ENCODE results near the gene DAGLB. TPM values are rescaled to one million over a fixed set of nuclear protein-coding genes. Genes with fewer than 3 reads are reported as not detected.

Gene DAGLB
- total and polyA plus RNA-seq, 10 of the 15 experiments (the other 5 are each of a cell fraction or from before 2014, with no cell fraction given) = 1.2 to 13.3 (median 10.1) TPM

DNA sequence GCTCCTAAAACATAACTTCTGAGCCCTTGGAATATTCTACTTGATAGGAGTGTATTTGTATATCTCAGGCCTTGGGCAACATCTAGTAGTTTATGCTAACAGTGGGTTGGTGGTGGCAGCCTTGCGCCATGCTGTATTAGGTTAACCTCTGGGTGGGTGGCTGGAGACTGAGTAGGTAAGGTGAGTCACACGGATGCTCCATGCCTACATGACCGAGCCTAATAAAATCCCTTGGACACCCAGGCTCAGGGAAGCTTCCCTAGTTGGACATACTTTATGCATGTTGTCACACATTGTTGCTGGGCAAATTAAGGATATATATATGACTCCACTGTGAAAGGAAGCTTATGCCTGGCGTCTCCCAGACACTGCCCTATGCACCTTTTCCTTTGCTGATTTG lies 6.0 kb upstream of the DAGLB start:
- Histone ChIP-seq H3K4me3 (no peak overlapping the region), H3K79me2 (ENCODE audit: control insufficient read depth, insufficient read depth, low read length) (no peaks in the 10 kb centered on the region), H3K36me3 (ENCODE audit: control insufficient read depth in 2 of 2, insufficient read depth in 2 of 2, low read length in 1 of 2) (no peaks in the 10 kb centered on the region), H3K9ac (ENCODE audit: control insufficient read depth, insufficient read depth, low read length) (no peak overlapping the region), H4K20me1 (ENCODE audit: control insufficient read depth, insufficient read depth) (no peaks in the 10 kb centered on the region), H3K4me2 (ENCODE audit: control insufficient read depth, insufficient read depth) (no peak overlapping the region), H3K9me3 (replicated peaks; ENCODE audit: control insufficient read depth, insufficient read depth, low read length) (no peaks in the 10 kb centered on the region), H3K4me1 (ENCODE audit: control insufficient read depth, insufficient read depth, low read length) (no peaks in the 10 kb centered on the region), H2AFZ (ENCODE audit: control insufficient read depth, low read depth, low read length) (no peak overlapping the region), H3K27me3 (replicated peaks in 1 of 2; ENCODE audit: control insufficient read depth in 2 of 2, insufficient read depth in 2 of 2, low read length in 1 of 2) (no peaks in the 10 kb centered on the region), H3K27ac (ENCODE audit: control insufficient read depth, insufficient read depth) (no peak overlapping the region)
- CTCF ChIA-PET = interaction anchor here (1.1 to 1.4 kb wide), 2 partner anchors 23 to 597 kb away, joined by 3 read pairs; no protein-coding TSS in a partner anchor
- no peak for FAIRE-seq
- SMC1A ChIA-PET (ENCODE audit: uncharacterized antibody, unreplicated experiment) = no interaction called here
- WGBS (ENCODE audit: insufficient coverage, insufficient replicate concordance, low lambda C conversion rate, missing lambda C conversion rate) = 67% methylated on average over 4 of the region's 4 CpGs
- POLR2A ChIA-PET = interaction anchor here (0.6 kb wide), 1 partner anchor 103 kb away, joined by 3 read pairs; no protein-coding TSS in a partner anchor
- ATAC-seq = no peak
- TF ChIP-seq USF1 (IDR thresholded peaks at IDR 0.05; ENCODE audit: borderline replicate concordance, extremely low read length, insufficient read depth, low read depth, low read length) (no peak), CHD4 (IDR thresholded peaks at IDR 0.05) (no peak), RAD51 (IDR thresholded peaks at IDR 0.05) (no peak), PAX5 (IDR thresholded peaks at IDR 0.05; ENCODE audit: borderline replicate concordance, low read depth, low read length) (no peak), BCL3 (IDR thresholded peaks at IDR 0.05; ENCODE audit: borderline replicate concordance, insufficient read depth, low read depth, low read length, poor library complexity, severe bottlenecking) (no peak), JUND (IDR thresholded peaks at IDR 0.05; ENCODE audit: low read depth, low read length) (no peak), HCFC1 (IDR thresholded peaks at IDR 0.05; ENCODE audit: low read length) (no peak), ELK1 (IDR thresholded peaks at IDR 0.05; ENCODE audit: low read depth, low read length) (no peak), NBN (IDR thresholded peaks at IDR 0.05) (no peak), SIN3A (IDR thresholded peaks at IDR 0.05; ENCODE audit: low read depth, low read length) (no peak), EP300 (IDR thresholded peaks at IDR 0.05; ENCODE audit: borderline replicate concordance in 1 of 2, control insufficient read depth in 1 of 2, low read depth in 2 of 2, low read length in 2 of 2) (no peak), YBX1 (IDR thresholded peaks at IDR 0.05) (no peak), MTA3 (IDR thresholded peaks at IDR 0.05; ENCODE audit: borderline replicate concordance, low read length) (no peak), IKZF2 (IDR thresholded peaks at IDR 0.05) (no peak)
- TF ChIP-seq, protein P1, sequence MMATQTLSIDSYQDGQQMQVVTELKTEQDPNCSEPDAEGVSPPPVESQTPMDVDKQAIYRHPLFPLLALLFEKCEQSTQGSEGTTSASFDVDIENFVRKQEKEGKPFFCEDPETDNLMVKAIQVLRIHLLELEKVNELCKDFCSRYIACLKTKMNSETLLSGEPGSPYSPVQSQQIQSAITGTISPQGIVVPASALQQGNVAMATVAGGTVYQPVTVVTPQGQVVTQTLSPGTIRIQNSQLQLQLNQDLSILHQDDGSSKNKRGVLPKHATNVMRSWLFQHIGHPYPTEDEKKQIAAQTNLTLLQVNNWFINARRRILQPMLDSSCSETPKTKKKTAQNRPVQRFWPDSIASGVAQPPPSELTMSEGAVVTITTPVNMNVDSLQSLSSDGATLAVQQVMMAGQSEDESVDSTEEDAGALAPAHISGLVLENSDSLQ (IDR thresholded peaks at IDR 0.05) = no peak
- BruUV-seq (replicated peaks) = no TSS peak
- RAD21 ChIA-PET (ENCODE audit: unreplicated experiment) = no interaction called here
- no peak for DNase-seq (ENCODE audit: low read depth, low spot score)
- intact Hi-C loops (cut with micrococcal nuclease; ENCODE audit: unreplicated experiment) = no loop called here
- in situ Hi-C loops (cut with MboI) = no loop called here
